HepG2 (cell line): ENCODE data around the gene ZNHIT1. TPM values are rescaled to one million over a fixed set of nuclear protein-coding genes. Genes with fewer than 3 reads are reported as not detected.

Experiments used
- ATAC-seq: fragments of 200-7000 bp; cut with Tn5 transposase; 3 replicates; pipeline ENCODE4 v1.9.1; 2020; ENCODE audit warnings: mild to moderate bottlenecking, moderate library complexity
- BruUV-seq: library from RNA; stranded (reverse); fragments of 400-500 nt; replicated peaks from 2 replicates; lab custom pipeline; 2021; lab: Mats Ljungman, UMichigan
- CTCF ChIA-PET: fragments of 300-600 bp; formaldehyde crosslinking; extraction: SDS; loops from one replicate; lab custom pipeline; 2021; ENCODE audit warnings: low total read pairs, inconsistent platforms, low intra/inter-chr PET ratio; lab: Yijun Ruan, JAX
- POLR2A ChIA-PET: fragments of 350-600 bp; sonication (Branson Sonifier 250); formaldehyde crosslinking; loops from one replicate; lab custom pipeline; 2020; ENCODE audit warnings: antibody characterized with exemption, inconsistent platforms; lab: Yijun Ruan, JAX
- DNase-seq: peaks from one replicate; pipeline ENCODE4 v3.0.0-alpha.2; 2015; ENCODE audit warnings: low spot score
- FAIRE-seq: peaks from 3 replicates; lab custom pipeline; 2011; peaks lifted over from hg19 to GRCh38; lab: Jason Lieb, UNC
- H2AFZ ChIP-seq: one replicate; pipeline ENCODE4 v1.6.1; 2011; ENCODE audit warnings: low read length, inconsistent platforms
- H3K27ac ChIP-seq: fragments of 300-600 bp; 3 replicates; pipeline ENCODE4 v1.8.0; 2011; ENCODE audit warnings: mixed run types, mild to moderate bottlenecking, mixed read lengths, low read length, inconsistent platforms; ENCODE audit not compliant: insufficient read depth; ENCODE audit errors: extremely low read length
- H3K27me3 ChIP-seq, 2 experiments: fragments of 200-600 bp in 1 of 2; 2 replicates in 1 of 2; 3 replicates in 1 of 2; pipeline versions ENCODE4 v1.6.0 to v1.8.0; 2011; ENCODE audit warnings: low read length in 2 of 2, mild to moderate bottlenecking in 2 of 2, moderate library complexity in 2 of 2, inconsistent platforms in 1 of 2; ENCODE audit not compliant: insufficient read depth in 2 of 2, control insufficient read depth in 1 of 2
- H3K36me3 ChIP-seq, 2 experiments: fragments of 200-600 bp in 1 of 2; replicated peaks in 1 of 2; 2 replicates in 1 of 2; 3 replicates in 1 of 2; pipeline versions ENCODE4 v1.5.1 to v1.8.0; 2011; ENCODE audit warnings: low read length in 2 of 2, inconsistent platforms in 1 of 2; ENCODE audit not compliant: insufficient read depth in 2 of 2, control insufficient read depth in 1 of 2
- H3K4me1 ChIP-seq: 2 replicates; pipeline ENCODE4 v1.5.1; 2012; ENCODE audit warnings: low read length, inconsistent platforms; ENCODE audit not compliant: insufficient read depth
- H3K4me2 ChIP-seq: 2 replicates; pipeline ENCODE4 v1.6.0; 2011; ENCODE audit warnings: low read depth, low read length, inconsistent platforms
- H3K4me3 ChIP-seq, 3 experiments: fragments of 200-600 bp in 1 of 3; sonication (generic), shearing (Covaris generic) in 1 of 3; replicated peaks in 1 of 3; 2 replicates each; pipeline ENCODE4 v1.5.1; 2011 to 2016; ENCODE audit warnings: low read length in 3 of 3, inconsistent platforms in 2 of 3, low read depth in 2 of 3, mild to moderate bottlenecking in 2 of 3, control low read depth in 1 of 3, mixed read lengths in 1 of 3; ENCODE audit not compliant: insufficient read depth in 1 of 3
- H3K79me2 ChIP-seq: one replicate; pipeline ENCODE4 v1.6.1; 2011; ENCODE audit warnings: low read length, inconsistent platforms; ENCODE audit not compliant: insufficient read depth
- H3K9ac ChIP-seq: 2 replicates; pipeline ENCODE4 v1.6.0; 2011; ENCODE audit warnings: mild to moderate bottlenecking, low read depth, low read length, inconsistent platforms; ENCODE audit not compliant: insufficient read depth
- H3K9me3 ChIP-seq: 2 replicates; pipeline ENCODE4 v1.5.1; 2012; ENCODE audit warnings: mild to moderate bottlenecking, low read length
- H4K20me1 ChIP-seq: 2 replicates; pipeline ENCODE4 v1.6.0; 2011; ENCODE audit warnings: inconsistent platforms, mild to moderate bottlenecking, low read length, moderate library complexity; ENCODE audit not compliant: insufficient read depth
- AGO2 ChIP-seq: fragments of 200-400 bp; formaldehyde crosslinking; optimal IDR thresholded peaks from 2 replicates; pipeline ENCODE3; 2017; ENCODE audit warnings: mild to moderate bottlenecking, low read depth, low read length, moderate library complexity
- CBX5 ChIP-seq: sonication (generic); formaldehyde crosslinking; IDR thresholded peaks from 2 replicates; pipeline ENCODE4 v1.4.0; 2020; ENCODE audit warnings: missing genetic modification reagents, borderline replicate concordance
- SMARCE1 ChIP-seq: fragments of 450-650 bp; IDR thresholded peaks from 2 replicates; pipeline ENCODE4 v1.6.1; 2017; ENCODE audit warnings: borderline replicate concordance
- SRY ChIP-seq: sonication (generic); formaldehyde crosslinking; IDR thresholded peaks from 2 replicates; pipeline ENCODE4 v1.8.0; 2022; ENCODE audit warnings: mild to moderate bottlenecking, missing genetic modification reagents
- TBX2 ChIP-seq: sonication (generic); formaldehyde crosslinking; IDR thresholded peaks from 2 replicates; pipeline ENCODE4 v1.5.0; 2020; ENCODE audit warnings: missing genetic modification reagents, mild to moderate bottlenecking, borderline replicate concordance
- ZFP82 ChIP-seq: sonication (generic); formaldehyde crosslinking; IDR thresholded peaks from 2 replicates; pipeline ENCODE4 v1.5.1; 2020; ENCODE audit warnings: mild to moderate bottlenecking, missing genetic modification reagents, borderline replicate concordance
- ZKSCAN5 ChIP-seq: sonication (generic); formaldehyde crosslinking; IDR thresholded peaks from 2 replicates; pipeline ENCODE4 v1.5.1; 2020; ENCODE audit warnings: mild to moderate bottlenecking, missing genetic modification reagents
- ZNF224 ChIP-seq: sonication (generic); formaldehyde crosslinking; IDR thresholded peaks from 2 replicates; pipeline ENCODE4 v1.5.0; 2020; ENCODE audit warnings: mild to moderate bottlenecking, missing genetic modification reagents
- WGBS: methylation state at CpG from one replicate; pipeline ENCODE4 v1.1.6; 2017; ENCODE audit warnings: low lambda C conversion rate; 5-methylcytosine and 5-hydroxymethylcytosine counted together
- in situ Hi-C: cut with HindIII; loops from 2 replicates; pipeline ENCODE4 v1.10.0; 2017; ENCODE audit warnings: low pct_unique_long_range_greater_than_20kb; ENCODE audit not compliant: extremely low pct_ligation_motif_present
- intact Hi-C: fragments of 100-400 bp; cut with micrococcal nuclease; formaldehyde crosslinking; loops from one replicate; pipeline ENCODE4 v1.10.0; 2022; ENCODE audit not compliant: unreplicated experiment
- polyA plus RNA-seq, 8 experiments: library from polyadenylated mRNA; depleted of rRNA in 3 of 8; stranded (reverse) in 7 of 8; unstranded in 1 of 8; fragments of >200 nt; fragmentation: Illumina TruSeq in 4 of 8; extraction: Trizol in 4 of 8; gene quantifications; 2 replicates each; pipeline versions ENCODE4 v1.2.1 to v1.2.3, GENCODE V29; 2011 to 2016; ENCODE audit warnings: low read depth in 4 of 8, missing spikeins in 1 of 8, mixed read lengths in 1 of 8; ENCODE audit not compliant: insufficient read depth in 1 of 8
- total RNA-seq, 5 experiments: library from RNA; depleted of rRNA; stranded (reverse); fragments of >200 nt; fragmentation: Illumina TruSeq; extraction: Trizol; gene quantifications; 2 replicates each; pipeline ENCODE4 v1.2.3, GENCODE V29; 2016; ENCODE audit warnings: low read depth in 1 of 5
- TF ChIP-seq, protein P1 (sequence below): sonication (generic); formaldehyde crosslinking; IDR thresholded peaks from 2 replicates; pipeline ENCODE4 v1.4.0; 2020; ENCODE audit warnings: mild to moderate bottlenecking, missing genetic modification reagents
- TF ChIP-seq, protein P2 (sequence below): fragments of 450-650 bp; IDR thresholded peaks from 2 replicates; pipeline ENCODE4 v1.6.1; 2016

Gene ZNHIT1
- total and polyA plus RNA-seq, 2 of the 13 experiments (the other 11 are each of a cell fraction or from before 2014, with no cell fraction given), result 32.5 to 64.5 TPM

DNA sequence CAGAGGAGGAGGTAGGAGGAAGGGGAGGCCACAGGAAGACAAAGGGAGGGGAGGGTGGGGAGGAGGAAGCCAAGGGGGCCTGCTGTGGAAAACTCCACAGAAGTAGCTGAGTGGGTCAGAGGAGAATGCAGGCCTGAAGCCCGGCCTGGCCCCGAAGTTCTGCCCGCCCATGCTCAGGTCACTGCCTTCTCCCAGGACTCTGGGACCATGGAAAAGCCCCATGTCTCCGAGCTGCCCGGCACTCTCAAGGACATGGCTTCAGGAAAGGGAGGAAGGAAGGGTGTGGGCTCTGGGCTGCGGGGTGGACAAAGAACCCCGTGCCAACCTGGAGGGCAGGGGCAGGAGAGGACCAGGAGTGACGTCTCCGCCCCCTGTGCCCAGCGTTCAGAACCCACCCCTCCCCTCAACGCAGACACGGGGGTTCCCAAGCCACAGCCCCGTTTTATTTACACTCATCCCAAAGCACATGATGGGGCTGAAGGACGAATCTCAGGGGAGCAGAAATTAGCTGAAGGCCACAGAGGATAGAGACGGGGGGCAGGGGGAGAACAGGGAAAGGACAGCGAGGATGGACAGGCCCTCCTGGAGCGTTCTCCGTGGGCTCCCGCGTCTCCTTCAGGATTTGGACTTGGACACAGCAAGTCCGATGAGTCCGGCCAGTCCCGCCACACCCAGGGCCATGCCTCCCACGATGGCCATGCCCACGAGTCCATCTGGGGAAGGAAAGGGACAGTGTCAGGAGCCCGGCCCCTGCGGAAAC, 21.4 kb downstream of the ZNHIT1 start:
- CTCF ChIA-PET, result no interaction called here

GRCh38 chr7:101239951-101240220, 21.9 kb downstream of the ZNHIT1 start:
- ChIA-PET CTCF (no interaction called here), POLR2A (no interaction called here)
- Histone ChIP-seq H3K36me3 (peaks cover 8 to 20% of the 10 kb centered on the region in 2 experiments; a peak in 4 of 5 replicates), H2AFZ (no peak overlapping the region), H3K9me3 (no peaks in the 10 kb centered on the region), H3K27ac (no peak overlapping the region)
- WGBS, result 97% methylated on average over 6 of the region's 9 CpGs
- DNase-seq, result no peak
- in situ Hi-C loops, result no loop called here
- no peak for FAIRE-seq
- TF ChIP-seq AGO2 (peak; percentile 2), ZFP82 (CRISPR knock-in tag) (no peak), TBX2 (no peak)
- TF ChIP-seq, all 625 proteins: peak for 1
- no TSS peak for BruUV-seq
- no peak overlapping the region for H3K4me3 ChIP-seq
- peaks cover 59% of the 10 kb centered on the region for H3K4me1 ChIP-seq
- ATAC-seq, result no peak
- intact Hi-C loops, result no loop called here
- no peaks in the 10 kb centered on the region for H3K27me3 ChIP-seq
- H4K20me1 ChIP-seq, result no peaks in the 10 kb centered on the region
- H3K4me2 ChIP-seq, result no peak overlapping the region
- peaks cover 16% of the 10 kb centered on the region for H3K79me2 ChIP-seq
- no peak overlapping the region for H3K9ac ChIP-seq

More for the DNA sequence above, 21.4 kb downstream of the ZNHIT1 start:
- H4K20me1 ChIP-seq, result no peaks in the 10 kb centered on the region
- WGBS, result 94% methylated on average over 22 of the region's 27 CpGs
- POLR2A ChIA-PET, result interaction anchor here (0.8 kb wide), 1 partner anchor 22 kb away, joined by 3 read pairs; the partner anchor contains the start of genes PLOD3 and ZNHIT1
- FAIRE-seq (no peak), ATAC-seq (no peak), DNase-seq (no peak)
- no peaks in the 10 kb centered on the region for H3K9me3 ChIP-seq
- no peak overlapping the region for H3K27ac ChIP-seq
- no peak overlapping the region for H3K9ac ChIP-seq
- H3K4me3 ChIP-seq, result no peak overlapping the region
- no peaks in the 10 kb centered on the region for H3K27me3 ChIP-seq
- BruUV-seq, result no TSS peak
- peaks cover 16% of the 10 kb centered on the region for H3K79me2 ChIP-seq
- no peak overlapping the region for H2AFZ ChIP-seq
- in situ Hi-C loops, result no loop called here
- peaks cover 62% of the 10 kb centered on the region for H3K4me1 ChIP-seq
- H3K36me3 ChIP-seq, result peaks cover 8 to 20% of the 10 kb centered on the region in 2 experiments; a peak in 4 of 5 replicates
- H3K4me2 ChIP-seq, result no peak overlapping the region
- TF ChIP-seq ZKSCAN5 (CRISPR knock-in tag), result no peak
- TF ChIP-seq, protein P1, sequence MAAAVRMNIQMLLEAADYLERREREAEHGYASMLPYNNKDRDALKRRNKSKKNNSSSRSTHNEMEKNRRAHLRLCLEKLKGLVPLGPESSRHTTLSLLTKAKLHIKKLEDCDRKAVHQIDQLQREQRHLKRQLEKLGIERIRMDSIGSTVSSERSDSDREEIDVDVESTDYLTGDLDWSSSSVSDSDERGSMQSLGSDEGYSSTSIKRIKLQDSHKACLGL, result no peak
- TF ChIP-seq SMARCE1, result no peak
- TF ChIP-seq ZNF224, result no peak
- TF ChIP-seq, protein P2, sequence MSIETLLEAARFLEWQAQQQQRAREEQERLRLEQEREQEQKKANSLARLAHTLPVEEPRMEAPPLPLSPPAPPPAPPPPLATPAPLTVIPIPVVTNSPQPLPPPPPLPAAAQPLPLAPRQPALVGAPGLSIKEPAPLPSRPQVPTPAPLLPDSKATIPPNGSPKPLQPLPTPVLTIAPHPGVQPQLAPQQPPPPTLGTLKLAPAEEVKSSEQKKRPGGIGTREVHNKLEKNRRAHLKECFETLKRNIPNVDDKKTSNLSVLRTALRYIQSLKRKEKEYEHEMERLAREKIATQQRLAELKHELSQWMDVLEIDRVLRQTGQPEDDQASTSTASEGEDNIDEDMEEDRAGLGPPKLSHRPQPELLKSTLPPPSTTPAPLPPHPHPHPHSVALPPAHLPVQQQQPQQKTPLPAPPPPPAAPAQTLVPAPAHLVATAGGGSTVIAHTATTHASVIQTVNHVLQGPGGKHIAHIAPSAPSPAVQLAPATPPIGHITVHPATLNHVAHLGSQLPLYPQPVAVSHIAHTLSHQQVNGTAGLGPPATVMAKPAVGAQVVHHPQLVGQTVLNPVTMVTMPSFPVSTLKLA, result no peak
- no peak for TF ChIP-seq SRY
- TF ChIP-seq CBX5, result no peak
- intact Hi-C loops, result no loop called here
